C4-2B (cell line): Measurements from ENCODE around the gene TTC6.

ENCODE experiments used
- ZFX ChIP-seq: fragments of 450-650 bp; IDR thresholded peaks from 2 replicates; pipeline ENCODE4 v1.6.1; 2017
- TF ChIP-seq, protein P1 (sequence below): fragments of 450-650 bp; conservative IDR thresholded peaks from 2 replicates; pipeline ENCODE4 v1.5.1; 2017; ENCODE audit warnings: mild to moderate bottlenecking

DNA sequence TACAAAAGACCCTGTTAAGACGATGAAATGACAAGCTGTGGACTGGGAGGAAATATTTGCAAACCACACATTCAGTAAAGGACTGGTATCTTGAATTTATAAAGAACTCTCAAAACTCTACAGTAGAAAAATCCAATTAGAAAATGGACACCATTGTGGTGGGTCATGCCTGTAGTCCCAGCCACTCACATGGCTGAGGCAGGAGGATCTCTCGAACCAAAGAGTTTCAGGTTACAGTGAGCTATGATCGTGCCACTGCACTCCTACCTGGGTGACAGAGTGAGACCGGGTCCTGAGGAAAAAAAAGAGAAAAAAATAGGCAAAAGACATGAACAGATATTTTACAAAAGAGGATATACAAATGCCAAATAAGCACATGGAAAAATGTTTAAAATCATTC, 41.9 kb downstream of the TTC6 start:
- TF ChIP-seq, protein P1, sequence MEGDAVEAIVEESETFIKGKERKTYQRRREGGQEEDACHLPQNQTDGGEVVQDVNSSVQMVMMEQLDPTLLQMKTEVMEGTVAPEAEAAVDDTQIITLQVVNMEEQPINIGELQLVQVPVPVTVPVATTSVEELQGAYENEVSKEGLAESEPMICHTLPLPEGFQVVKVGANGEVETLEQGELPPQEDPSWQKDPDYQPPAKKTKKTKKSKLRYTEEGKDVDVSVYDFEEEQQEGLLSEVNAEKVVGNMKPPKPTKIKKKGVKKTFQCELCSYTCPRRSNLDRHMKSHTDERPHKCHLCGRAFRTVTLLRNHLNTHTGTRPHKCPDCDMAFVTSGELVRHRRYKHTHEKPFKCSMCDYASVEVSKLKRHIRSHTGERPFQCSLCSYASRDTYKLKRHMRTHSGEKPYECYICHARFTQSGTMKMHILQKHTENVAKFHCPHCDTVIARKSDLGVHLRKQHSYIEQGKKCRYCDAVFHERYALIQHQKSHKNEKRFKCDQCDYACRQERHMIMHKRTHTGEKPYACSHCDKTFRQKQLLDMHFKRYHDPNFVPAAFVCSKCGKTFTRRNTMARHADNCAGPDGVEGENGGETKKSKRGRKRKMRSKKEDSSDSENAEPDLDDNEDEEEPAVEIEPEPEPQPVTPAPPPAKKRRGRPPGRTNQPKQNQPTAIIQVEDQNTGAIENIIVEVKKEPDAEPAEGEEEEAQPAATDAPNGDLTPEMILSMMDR: no peak
- no peak for TF ChIP-seq ZFX
